ENCODE data around the gene SYNPO2.
A peak's percentile ranks its signal among the peaks of the same experiment; 100 is the strongest.

Gene SYNPO2

GRCh38 chr4:119099227-119099810 lies 210.7 kb downstream of the SYNPO2 start:
- Histone ChIP-seq H3K9me3 (ENCODE audit: severe bottlenecking) (no peaks in the 10 kb centered on the region), H3K4me1 (ENCODE audit: insufficient read depth, poor library complexity, severe bottlenecking) (peaks cover 31% of the 10 kb centered on the region), H3K27ac (ENCODE audit: poor library complexity, severe bottlenecking) (peak overlapping the region; percentile 26), H3K27me3 (ENCODE audit: insufficient read depth, poor library complexity, severe bottlenecking) (no peaks in the 10 kb centered on the region), H3K4me3 (ENCODE audit: severe bottlenecking) (no peak overlapping the region), H3K36me3 (ENCODE audit: low read depth) (no peaks in the 10 kb centered on the region)
- DNase-seq (ENCODE audit: low spot score): no peak
- peak; percentile 19; the same call in 2 of the 3 replicates for ATAC-seq (ENCODE audit: low read depth)
- no peak for TF ChIP-seq CTCF (IDR thresholded peaks at IDR 0.05; ENCODE audit: poor library complexity, severe bottlenecking)

GRCh38 chr4:119100655-119101054 lies 212.0 kb downstream of the SYNPO2 start:
- Histone ChIP-seq H3K9me3 (ENCODE audit: severe bottlenecking) (no peaks in the 10 kb centered on the region), H3K4me1 (ENCODE audit: insufficient read depth, poor library complexity, severe bottlenecking) (peaks cover 44% of the 10 kb centered on the region), H3K27ac (ENCODE audit: poor library complexity, severe bottlenecking) (no peak overlapping the region), H3K27me3 (ENCODE audit: insufficient read depth, poor library complexity, severe bottlenecking) (no peaks in the 10 kb centered on the region), H3K36me3 (ENCODE audit: low read depth) (no peaks in the 10 kb centered on the region), H3K4me3 (ENCODE audit: severe bottlenecking) (no peak overlapping the region)
- DNase-seq (ENCODE audit: low spot score) (no peak), ATAC-seq (ENCODE audit: low read depth) (no peak)
- TF ChIP-seq CTCF (IDR thresholded peaks at IDR 0.05; ENCODE audit: poor library complexity, severe bottlenecking): no peak

- H3K27ac ChIP-seq (ENCODE audit: poor library complexity, severe bottlenecking): peak overlapping the region; percentile 96
- H3K4me3 ChIP-seq (ENCODE audit: severe bottlenecking): no peak overlapping the region
- peaks cover 54% of the 10 kb centered on the region for H3K4me1 ChIP-seq (ENCODE audit: insufficient read depth, poor library complexity, severe bottlenecking)
- no peak for DNase-seq (ENCODE audit: low spot score)
- H3K9me3 ChIP-seq (ENCODE audit: severe bottlenecking): no peaks in the 10 kb centered on the region
- peak; percentile 87 for ATAC-seq (ENCODE audit: low read depth)
- no peaks in the 10 kb centered on the region for H3K27me3 ChIP-seq (ENCODE audit: insufficient read depth, poor library complexity, severe bottlenecking)
- TF ChIP-seq CTCF (IDR thresholded peaks at IDR 0.05; ENCODE audit: poor library complexity, severe bottlenecking): no peak
- H3K36me3 ChIP-seq (ENCODE audit: low read depth): no peaks in the 10 kb centered on the region
Observed at GRCh38 chr4:119103263-119103662, 214.6 kb downstream of the SYNPO2 start.

GRCh38 chr4:119104644-119105273 lies 216.1 kb downstream of the SYNPO2 start:
- Histone ChIP-seq H3K27ac (ENCODE audit: poor library complexity, severe bottlenecking) (peak overlapping the region; percentile 96), H3K27me3 (ENCODE audit: insufficient read depth, poor library complexity, severe bottlenecking) (no peaks in the 10 kb centered on the region), H3K36me3 (ENCODE audit: low read depth) (no peaks in the 10 kb centered on the region), H3K4me3 (ENCODE audit: severe bottlenecking) (no peak overlapping the region), H3K4me1 (ENCODE audit: insufficient read depth, poor library complexity, severe bottlenecking) (peaks cover 49% of the 10 kb centered on the region), H3K9me3 (ENCODE audit: severe bottlenecking) (no peaks in the 10 kb centered on the region)
- ATAC-seq (ENCODE audit: low read depth) (no peak), DNase-seq (ENCODE audit: low spot score) (no peak)
- no peak for TF ChIP-seq CTCF (IDR thresholded peaks at IDR 0.05; ENCODE audit: poor library complexity, severe bottlenecking)

- DNase-seq (ENCODE audit: low spot score) (no peak), ATAC-seq (ENCODE audit: low read depth) (no peak)
- no peaks in the 10 kb centered on the region for H3K36me3 ChIP-seq (ENCODE audit: low read depth)
- no peaks in the 10 kb centered on the region for H3K27me3 ChIP-seq (ENCODE audit: insufficient read depth, poor library complexity, severe bottlenecking)
- H3K27ac ChIP-seq (ENCODE audit: poor library complexity, severe bottlenecking): peak overlapping the region; percentile 96
- H3K4me3 ChIP-seq (ENCODE audit: severe bottlenecking): no peak overlapping the region
- peaks cover 49% of the 10 kb centered on the region for H3K4me1 ChIP-seq (ENCODE audit: insufficient read depth, poor library complexity, severe bottlenecking)
- TF ChIP-seq CTCF (IDR thresholded peaks at IDR 0.05; ENCODE audit: poor library complexity, severe bottlenecking): no peak
- H3K9me3 ChIP-seq (ENCODE audit: severe bottlenecking): no peaks in the 10 kb centered on the region
Observed at GRCh38 chr4:119105605-119106004, 217.0 kb downstream of the SYNPO2 start.
